Stimulated activated CD4-positive, alpha-beta T cell treated with anti-CD3 and anti-CD28 coated beads, Interleukin-1b, Interleukin-23, amount 100 ng/mL, for 24 hours (primary cell): ENCODE measurements around the gene PANK1.

ENCODE experiments used
- DNase-seq, 4 experiments: peaks; one replicate each; pipeline ENCODE4 v3.0.0-alpha.2; 2020; ENCODE audit warnings: low read depth in 4 of 4, low spot score in 1 of 4

Gene PANK1

DNA sequence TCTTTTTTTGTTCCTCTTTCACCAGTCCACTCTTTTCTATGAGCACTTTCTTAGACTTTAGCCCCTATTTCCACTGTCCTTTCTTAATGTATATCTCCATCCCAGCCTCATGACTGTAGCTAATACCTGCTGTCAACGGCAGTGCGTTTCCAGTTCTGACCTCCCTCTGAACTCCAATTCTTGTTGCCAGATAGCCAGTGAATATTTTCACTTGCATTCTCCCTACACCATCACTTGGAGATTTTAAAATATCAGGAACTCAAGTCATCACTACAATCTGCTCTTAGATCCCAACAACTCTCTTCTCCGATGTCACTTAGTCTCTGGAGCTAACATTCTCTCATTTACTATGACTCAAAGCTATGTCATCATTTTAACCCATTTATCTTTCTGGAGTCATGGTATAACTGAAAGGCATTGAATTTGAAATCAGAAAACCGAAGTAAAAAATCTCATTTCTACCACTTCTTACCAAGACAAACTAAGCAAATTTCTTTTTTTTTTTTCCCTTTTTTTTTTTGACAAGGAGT lies 104.6 kb downstream of the PANK1 start:
- DNase-seq: no peak

DNA sequence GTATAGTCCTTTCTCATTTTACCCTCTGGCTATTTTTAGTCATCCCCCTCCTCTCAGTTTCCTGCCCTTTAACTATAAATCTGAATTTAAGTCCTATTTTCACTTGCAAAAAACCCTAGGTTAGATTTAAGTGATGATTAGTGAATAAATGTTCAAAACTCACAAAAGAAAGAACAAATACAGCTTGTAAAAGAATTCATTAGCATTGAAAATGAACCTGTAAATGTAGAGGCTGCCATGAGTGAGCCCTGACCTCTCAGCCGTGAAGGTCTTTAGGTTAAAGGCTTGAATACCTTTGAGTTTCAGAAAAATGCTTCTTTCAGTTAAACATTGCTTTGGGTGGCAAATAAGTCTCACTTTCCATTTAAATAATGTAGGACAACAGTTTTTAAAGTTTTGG lies 107.7 kb downstream of the PANK1 start:
- DNase-seq: no peak

DNA sequence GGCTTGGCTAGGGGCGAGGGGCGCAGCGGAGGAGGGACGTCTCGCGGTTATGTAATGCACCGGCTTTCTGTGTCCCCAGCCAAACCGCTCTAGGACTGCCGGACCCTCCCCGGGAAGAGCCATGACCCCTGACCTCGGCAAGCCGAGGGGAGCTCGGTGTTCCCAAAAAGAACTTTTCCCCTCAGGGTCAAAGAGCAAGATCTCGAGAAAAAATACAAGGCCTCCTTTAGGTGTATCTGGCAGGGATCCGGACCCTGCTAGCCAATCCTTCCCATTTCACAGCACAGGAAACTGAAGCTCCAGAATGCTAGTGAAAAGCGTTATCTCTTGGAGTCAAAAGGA lies 109.1 kb downstream of the PANK1 start:
- DNase-seq: no peak

DNA sequence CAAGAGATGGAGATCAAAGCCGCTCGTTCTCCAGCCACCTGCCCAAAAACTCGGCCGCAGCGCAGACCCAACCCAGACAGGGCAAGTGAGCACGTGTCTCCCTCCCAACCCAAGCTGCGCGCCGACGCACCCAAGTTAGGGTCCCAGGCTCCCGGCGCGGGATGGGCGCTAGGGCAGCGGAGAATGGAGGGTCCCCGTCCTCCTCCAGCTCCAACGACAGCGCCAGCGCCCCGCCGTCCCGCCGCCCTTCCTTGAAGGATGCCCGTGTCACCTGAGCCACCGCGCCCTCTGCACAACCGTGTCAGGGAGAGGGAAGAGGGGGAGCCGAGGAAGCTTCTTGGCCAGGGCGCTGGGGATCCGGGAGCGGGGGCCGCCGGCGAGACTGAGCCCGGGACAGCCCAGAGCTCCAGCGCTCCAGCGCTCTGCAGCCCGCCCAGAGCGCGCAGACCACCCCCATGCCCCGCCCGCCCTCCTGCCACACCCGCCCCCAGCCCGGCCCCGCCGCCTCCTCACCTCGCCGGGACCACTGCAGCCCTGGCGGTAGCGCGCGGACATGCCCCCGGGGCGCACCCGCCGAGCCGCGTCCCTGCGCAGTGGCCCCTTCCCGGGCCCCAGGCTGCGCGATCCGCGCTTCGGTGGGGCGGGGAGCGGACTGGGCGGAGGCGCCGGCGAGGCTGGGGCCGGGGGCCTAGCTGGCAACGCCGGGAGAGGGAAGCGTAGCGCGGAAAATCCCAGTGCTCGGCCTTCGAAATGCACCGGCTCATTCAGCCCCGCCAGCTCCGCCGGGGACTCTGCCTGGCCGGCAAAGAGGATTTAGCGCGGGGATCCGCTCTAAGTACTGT lies 109.7 kb downstream of the PANK1 start, which contains the start of gene SLC16A12:
Gene SLC16A12 (minus strand): TSS at position 424 of the 842 bp plus-strand sequence. CDS start 73,016 bp downstream, outside the sequence.
- no peak for DNase-seq

DNA sequence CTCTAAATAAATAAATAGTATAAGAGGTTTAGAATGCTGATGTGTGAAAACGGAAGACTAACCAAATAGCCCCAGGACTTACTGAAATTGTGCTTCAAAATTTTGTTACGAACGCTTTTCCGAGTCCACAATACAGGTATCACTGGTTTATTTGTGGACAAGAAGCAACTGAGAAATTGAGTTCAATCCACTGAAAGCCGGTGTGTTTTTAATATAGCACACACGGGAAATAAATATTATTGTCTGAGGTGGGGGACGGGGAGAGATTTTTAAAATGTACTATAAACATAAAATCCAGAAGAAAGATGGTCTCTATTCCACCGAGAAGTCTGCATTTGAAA lies 110.2 kb downstream of the PANK1 start:
- no peak for DNase-seq
